ENCODE measurements around the gene L3MBTL4. TPM values are rescaled to one million over a fixed set of nuclear protein-coding genes. Genes with fewer than 3 reads are reported as not detected.

The L3MBTL4 gene
- total and polyA plus RNA-seq, 10 donors = 1.1 to 21.0 (median 12.7) TPM

DNA sequence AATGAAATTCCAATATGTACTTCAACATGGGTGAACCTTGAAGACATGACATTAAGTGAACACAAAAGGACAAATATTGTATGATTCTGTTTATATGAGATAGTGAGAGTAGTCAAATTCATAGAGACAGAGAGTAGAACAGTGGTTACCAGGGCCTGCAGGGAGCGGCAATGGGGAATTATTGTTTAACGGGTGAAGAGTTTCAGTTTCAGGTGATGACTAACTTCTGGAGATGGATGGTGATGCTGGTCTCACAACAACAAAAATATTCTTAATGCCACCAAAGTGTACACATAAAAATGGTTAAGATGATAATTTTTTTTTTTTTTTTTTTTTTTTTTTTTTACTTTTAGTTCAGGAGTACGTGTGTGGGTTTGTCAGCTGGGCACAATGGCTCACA, 410.0 kb downstream of the L3MBTL4 start:
- H3K27me3 ChIP-seq (replicated peaks in 1 of 7) = no peaks in the 10 kb centered on the region
- intact Hi-C loops (cut with DNase I; ENCODE audit: low total_unique reads) = no loop called here

GRCh38 chr18:6004119-6004518, 410.6 kb downstream of the L3MBTL4 start:
- Histone ChIP-seq H3K4me1 (no peaks in the 10 kb centered on the region), H3K4me3 (no peak overlapping the region), H3K27ac (no peak overlapping the region), H3K27me3 (replicated peaks in 1 of 7) (no peaks in the 10 kb centered on the region), H3K9me3 (peaks cover 0 to 15% (median 9%) of the 10 kb centered on the region in 8 donors), H3K36me3 (no peaks in the 10 kb centered on the region)
- TF ChIP-seq, protein P1, sequence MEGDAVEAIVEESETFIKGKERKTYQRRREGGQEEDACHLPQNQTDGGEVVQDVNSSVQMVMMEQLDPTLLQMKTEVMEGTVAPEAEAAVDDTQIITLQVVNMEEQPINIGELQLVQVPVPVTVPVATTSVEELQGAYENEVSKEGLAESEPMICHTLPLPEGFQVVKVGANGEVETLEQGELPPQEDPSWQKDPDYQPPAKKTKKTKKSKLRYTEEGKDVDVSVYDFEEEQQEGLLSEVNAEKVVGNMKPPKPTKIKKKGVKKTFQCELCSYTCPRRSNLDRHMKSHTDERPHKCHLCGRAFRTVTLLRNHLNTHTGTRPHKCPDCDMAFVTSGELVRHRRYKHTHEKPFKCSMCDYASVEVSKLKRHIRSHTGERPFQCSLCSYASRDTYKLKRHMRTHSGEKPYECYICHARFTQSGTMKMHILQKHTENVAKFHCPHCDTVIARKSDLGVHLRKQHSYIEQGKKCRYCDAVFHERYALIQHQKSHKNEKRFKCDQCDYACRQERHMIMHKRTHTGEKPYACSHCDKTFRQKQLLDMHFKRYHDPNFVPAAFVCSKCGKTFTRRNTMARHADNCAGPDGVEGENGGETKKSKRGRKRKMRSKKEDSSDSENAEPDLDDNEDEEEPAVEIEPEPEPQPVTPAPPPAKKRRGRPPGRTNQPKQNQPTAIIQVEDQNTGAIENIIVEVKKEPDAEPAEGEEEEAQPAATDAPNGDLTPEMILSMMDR (IDR thresholded peaks at IDR 0.05 in 8 of 11, conservative IDR thresholded peaks at IDR 0.05 in 3 of 11) = no peak
- TF ChIP-seq POLR2A (IDR thresholded peaks at IDR 0.05) = no peak
- TF ChIP-seq POLR2AphosphoS5 (IDR thresholded peaks at IDR 0.05) = no peak
- no peak for DNase-seq
- 63 to 75% (median 68%) methylated on average over 3 of the region's 3 CpGs for WGBS, 5 donors
- intact Hi-C loops (cut with DNase I; ENCODE audit: low total_unique reads) = no loop called here

More for the DNA sequence above, 410.0 kb downstream of the L3MBTL4 start:
- TF ChIP-seq POLR2A (IDR thresholded peaks at IDR 0.05) (no peak), POLR2AphosphoS5 (IDR thresholded peaks at IDR 0.05) (no peak)
- TF ChIP-seq, protein P1 (IDR thresholded peaks at IDR 0.05 in 8 of 11, conservative IDR thresholded peaks at IDR 0.05 in 3 of 11) = no peak
- peaks cover 0 to 11% (median 7%) of the 10 kb centered on the region in 8 donors for H3K9me3 ChIP-seq
- no peaks in the 10 kb centered on the region for H3K4me1 ChIP-seq
- WGBS, 5 donors = 67 to 81% (median 70%) methylated on average over 3 of the region's 3 CpGs
- no peak overlapping the region for H3K27ac ChIP-seq
- no peak for DNase-seq
- no peak overlapping the region for H3K4me3 ChIP-seq
- no peaks in the 10 kb centered on the region for H3K36me3 ChIP-seq

DNA sequence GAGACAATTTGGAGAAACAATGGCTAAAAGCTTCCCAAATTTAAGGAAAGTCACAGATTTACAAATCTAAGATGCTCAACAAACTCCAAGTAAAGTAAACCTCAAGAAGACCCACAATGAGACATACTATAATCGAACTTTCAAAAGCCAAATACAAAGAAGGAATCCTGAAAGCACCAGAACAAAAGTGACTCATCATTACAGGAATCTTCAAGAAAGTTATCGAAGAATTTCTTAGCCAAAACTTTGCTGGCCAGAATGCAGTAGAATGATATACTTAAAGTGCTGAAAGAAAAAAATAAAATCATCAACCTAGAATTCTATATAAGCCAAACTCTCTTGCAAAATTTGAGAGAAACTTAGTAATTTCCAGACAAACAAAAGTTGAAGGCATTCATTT, 412.8 kb downstream of the L3MBTL4 start:
- DNase-seq = no peak
- Histone ChIP-seq H3K9me3 (peaks cover 0 to 15% (median 9%) of the 10 kb centered on the region in 8 donors), H3K27ac (no peak overlapping the region), H3K4me3 (no peak overlapping the region), H3K4me1 (no peaks in the 10 kb centered on the region), H3K36me3 (no peaks in the 10 kb centered on the region), H3K27me3 (replicated peaks in 1 of 7) (no peaks in the 10 kb centered on the region)
- WGBS, 5 donors = 73 to 90% (median 82%) methylated on average over 2 of the region's 2 CpGs
- no peak for TF ChIP-seq POLR2AphosphoS5 (IDR thresholded peaks at IDR 0.05)
- TF ChIP-seq, protein P1 (IDR thresholded peaks at IDR 0.05 in 8 of 11, conservative IDR thresholded peaks at IDR 0.05 in 3 of 11) = no peak
- TF ChIP-seq POLR2A (IDR thresholded peaks at IDR 0.05) = no peak
- intact Hi-C loops (cut with DNase I; ENCODE audit: low total_unique reads) = no loop called here

GRCh38 chr18:5998907-5999306, 415.8 kb downstream of the L3MBTL4 start:
- TF ChIP-seq POLR2A (IDR thresholded peaks at IDR 0.05) (no peak), POLR2AphosphoS5 (IDR thresholded peaks at IDR 0.05) (no peak)
- TF ChIP-seq, protein P1 (IDR thresholded peaks at IDR 0.05 in 8 of 11, conservative IDR thresholded peaks at IDR 0.05 in 3 of 11) = no peak
- peaks cover 0 to 15% (median 9%) of the 10 kb centered on the region in 8 donors for H3K9me3 ChIP-seq
- intact Hi-C loops (cut with DNase I; ENCODE audit: low total_unique reads) = no loop called here

More at GRCh38 chr18:5998907-5999306, 415.8 kb downstream of the L3MBTL4 start:
- Histone ChIP-seq H3K27ac (no peak overlapping the region), H3K4me1 (no peaks in the 10 kb centered on the region), H3K27me3 (replicated peaks in 1 of 7) (no peaks in the 10 kb centered on the region), H3K36me3 (no peaks in the 10 kb centered on the region), H3K4me3 (no peak overlapping the region)
- no peak for DNase-seq

Data from spleen (tissue), 11 donors.